Measurements from ENCODE around the gene RUFY4.

RUFY4 gene

DNA sequence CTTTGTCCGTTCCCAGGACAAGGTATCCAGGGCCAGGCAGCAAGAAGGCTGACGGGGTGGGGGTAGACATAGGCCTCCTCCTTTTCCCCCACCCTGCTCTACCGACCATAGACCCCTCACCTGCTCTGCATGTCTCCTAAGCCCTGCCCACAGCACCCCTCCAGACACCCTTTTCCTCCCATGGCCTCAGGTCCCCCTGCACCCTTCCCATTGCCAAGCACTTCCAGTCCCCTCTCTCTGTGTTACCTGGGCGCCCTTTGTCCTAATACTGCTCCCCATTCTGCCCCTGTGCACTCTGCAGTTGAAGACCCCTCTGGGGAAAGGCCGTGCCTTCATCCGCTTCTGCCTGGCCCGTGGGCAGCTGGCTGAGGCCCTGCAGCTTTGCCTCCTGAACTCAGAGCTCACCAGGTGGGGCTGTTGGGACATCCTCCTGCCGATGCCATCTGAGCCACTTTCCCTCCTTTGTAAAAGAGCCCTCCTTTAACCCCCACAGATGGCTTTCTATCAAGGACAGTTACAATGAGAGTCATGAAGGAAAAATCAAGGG, 3.5 kb downstream of the RUFY4 start:
- H3K27me3 ChIP-seq (ENCODE audit: control insufficient read depth in 2 of 2, insufficient read depth in 2 of 2, low read length in 2 of 2) = peaks cover 2 to 9% of the 10 kb centered on the region in 2 donors
- H3K4me3 ChIP-seq (ENCODE audit: low read length in 2 of 2) = no peak overlapping the region
- H3K4me1 ChIP-seq (ENCODE audit: control insufficient read depth in 2 of 2, insufficient read depth in 2 of 2, low read length in 2 of 2) = peaks cover 2% of the 10 kb centered on the region in 2 donors
- H3K9me3 ChIP-seq (ENCODE audit: control insufficient read depth in 2 of 2, low read length in 2 of 2) = no peaks in the 10 kb centered on the region
- H3K27ac ChIP-seq (ENCODE audit: low read depth in 2 of 2, low read length in 2 of 2) = no peak overlapping the region
- H3K9ac ChIP-seq (ENCODE audit: low read depth in 1 of 2, low read length in 2 of 2) = no peak overlapping the region
- H3K36me3 ChIP-seq (ENCODE audit: control insufficient read depth in 2 of 2, insufficient read depth in 2 of 2, low read length in 2 of 2) = no peaks in the 10 kb centered on the region

DNA sequence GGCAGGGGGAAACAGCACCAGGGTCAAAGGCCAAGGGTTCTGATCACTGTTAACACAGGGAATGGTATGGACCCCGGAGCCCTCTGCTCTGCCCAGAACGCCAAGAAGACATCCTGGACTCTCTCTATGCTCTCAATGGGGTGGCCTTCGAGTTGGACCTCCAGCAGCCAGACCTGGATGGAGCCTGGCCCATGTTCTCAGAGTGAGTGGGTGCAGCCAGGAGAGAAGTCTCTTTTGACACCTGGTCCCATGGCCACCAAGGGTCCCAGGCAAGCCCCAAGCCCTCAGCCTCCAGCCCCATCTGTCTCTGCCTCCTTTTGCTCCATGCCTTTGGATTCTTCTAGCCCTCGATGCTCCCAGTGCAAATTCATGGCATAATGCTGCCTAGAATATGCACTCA, 4.1 kb downstream of the RUFY4 start:
- H3K9me3 ChIP-seq (ENCODE audit: control insufficient read depth in 2 of 2, low read length in 2 of 2) = no peaks in the 10 kb centered on the region

DNA sequence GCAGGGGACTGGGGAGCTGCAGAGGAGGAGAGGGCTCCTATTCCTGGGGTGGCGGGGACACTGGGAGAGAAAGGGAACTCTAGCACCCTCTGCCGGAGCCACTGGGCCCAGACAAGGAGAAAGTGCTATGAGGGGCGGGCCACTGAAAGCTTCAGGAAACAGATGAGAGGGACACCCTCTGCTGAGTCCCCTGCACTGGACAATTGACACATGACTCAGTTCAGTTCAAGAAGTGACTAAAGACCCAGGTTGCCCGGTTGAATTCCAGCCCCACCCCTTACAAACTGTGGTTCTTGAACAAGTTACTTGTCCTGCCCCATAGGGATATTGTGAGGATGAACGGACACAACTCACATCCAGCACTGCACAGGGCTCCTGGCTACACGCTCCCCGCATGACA, 5.0 kb downstream of the RUFY4 start:
- Histone ChIP-seq H3K27ac (ENCODE audit: low read depth in 2 of 2, low read length in 2 of 2) (no peak overlapping the region), H3K9me3 (ENCODE audit: control insufficient read depth in 2 of 2, low read length in 2 of 2) (no peaks in the 10 kb centered on the region), H3K4me1 (ENCODE audit: control insufficient read depth in 2 of 2, insufficient read depth in 2 of 2, low read length in 2 of 2) (peaks cover 1 to 2% of the 10 kb centered on the region in 2 donors), H3K9ac (ENCODE audit: low read depth in 1 of 2, low read length in 2 of 2) (no peak overlapping the region), H3K36me3 (ENCODE audit: control insufficient read depth in 2 of 2, insufficient read depth in 2 of 2, low read length in 2 of 2) (no peaks in the 10 kb centered on the region), H3K27me3 (ENCODE audit: control insufficient read depth in 2 of 2, insufficient read depth in 2 of 2, low read length in 2 of 2) (peaks cover 0 to 2% of the 10 kb centered on the region in 2 donors), H3K4me3 (ENCODE audit: low read length in 2 of 2) (no peak overlapping the region)

More for the DNA sequence above, 4.1 kb downstream of the RUFY4 start:
- Histone ChIP-seq H3K27ac (ENCODE audit: low read depth in 2 of 2, low read length in 2 of 2) (no peak overlapping the region), H3K4me3 (ENCODE audit: low read length in 2 of 2) (no peak overlapping the region), H3K4me1 (ENCODE audit: control insufficient read depth in 2 of 2, insufficient read depth in 2 of 2, low read length in 2 of 2) (peaks cover 2% of the 10 kb centered on the region in 2 donors), H3K27me3 (ENCODE audit: control insufficient read depth in 2 of 2, insufficient read depth in 2 of 2, low read length in 2 of 2) (peaks cover 2 to 5% of the 10 kb centered on the region in 2 donors), H3K36me3 (ENCODE audit: control insufficient read depth in 2 of 2, insufficient read depth in 2 of 2, low read length in 2 of 2) (no peaks in the 10 kb centered on the region), H3K9ac (ENCODE audit: low read depth in 1 of 2, low read length in 2 of 2) (no peak overlapping the region)

GRCh38 chr2:218075975-218076811, 7.1 kb downstream of the RUFY4 start:
- Histone ChIP-seq H3K27ac (ENCODE audit: low read depth in 2 of 2, low read length in 2 of 2) (no peak overlapping the region), H3K27me3 (ENCODE audit: control insufficient read depth in 2 of 2, insufficient read depth in 2 of 2, low read length in 2 of 2) (peaks cover 0 to 2% of the 10 kb centered on the region in 2 donors), H3K4me1 (ENCODE audit: control insufficient read depth in 2 of 2, insufficient read depth in 2 of 2, low read length in 2 of 2) (no peaks in the 10 kb centered on the region), H3K36me3 (ENCODE audit: control insufficient read depth in 2 of 2, insufficient read depth in 2 of 2, low read length in 2 of 2) (no peaks in the 10 kb centered on the region), H3K9me3 (ENCODE audit: control insufficient read depth in 2 of 2, low read length in 2 of 2) (no peaks in the 10 kb centered on the region), H3K4me3 (ENCODE audit: low read length in 2 of 2) (no peak overlapping the region), H3K9ac (ENCODE audit: low read depth in 1 of 2, low read length in 2 of 2) (no peak overlapping the region)

DNA sequence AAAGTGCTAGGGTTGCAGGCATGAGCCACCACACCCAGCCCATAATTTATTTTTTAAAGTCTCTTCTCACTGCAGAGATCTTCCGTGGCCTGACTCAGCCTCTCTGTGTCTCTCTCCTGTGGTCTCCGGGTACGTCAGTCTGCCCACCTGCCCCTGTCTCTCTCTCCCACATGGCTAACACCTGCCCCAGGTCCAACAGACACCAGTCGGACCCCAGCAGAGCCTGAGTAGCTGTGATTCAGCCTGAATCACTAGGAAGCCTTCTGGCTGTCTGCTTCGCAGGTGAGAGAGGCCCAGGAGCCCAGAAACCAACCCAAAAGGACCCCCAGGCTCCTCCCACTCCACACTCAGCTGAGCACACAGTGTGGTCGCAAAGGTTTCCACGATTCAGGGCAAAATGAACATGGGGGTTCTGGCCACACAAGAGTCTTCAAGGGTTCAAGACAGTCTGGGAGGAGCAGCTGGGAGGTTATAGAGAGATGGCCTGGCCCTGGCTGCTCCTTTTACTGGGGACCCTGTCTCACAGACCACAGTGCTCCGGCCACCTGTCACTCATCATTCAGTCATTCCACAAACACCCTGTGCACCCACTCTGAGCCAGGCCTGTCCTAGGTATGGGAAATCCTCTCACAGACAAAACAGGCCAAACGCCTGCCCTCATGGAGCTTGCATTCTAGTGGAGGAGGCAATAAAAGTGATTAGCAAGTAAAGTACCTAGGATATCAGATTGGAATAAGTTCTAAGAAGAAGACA, 8.6 kb downstream of the RUFY4 start:
- H3K27ac ChIP-seq (ENCODE audit: low read depth in 2 of 2, low read length in 2 of 2) = no peak overlapping the region

DNA sequence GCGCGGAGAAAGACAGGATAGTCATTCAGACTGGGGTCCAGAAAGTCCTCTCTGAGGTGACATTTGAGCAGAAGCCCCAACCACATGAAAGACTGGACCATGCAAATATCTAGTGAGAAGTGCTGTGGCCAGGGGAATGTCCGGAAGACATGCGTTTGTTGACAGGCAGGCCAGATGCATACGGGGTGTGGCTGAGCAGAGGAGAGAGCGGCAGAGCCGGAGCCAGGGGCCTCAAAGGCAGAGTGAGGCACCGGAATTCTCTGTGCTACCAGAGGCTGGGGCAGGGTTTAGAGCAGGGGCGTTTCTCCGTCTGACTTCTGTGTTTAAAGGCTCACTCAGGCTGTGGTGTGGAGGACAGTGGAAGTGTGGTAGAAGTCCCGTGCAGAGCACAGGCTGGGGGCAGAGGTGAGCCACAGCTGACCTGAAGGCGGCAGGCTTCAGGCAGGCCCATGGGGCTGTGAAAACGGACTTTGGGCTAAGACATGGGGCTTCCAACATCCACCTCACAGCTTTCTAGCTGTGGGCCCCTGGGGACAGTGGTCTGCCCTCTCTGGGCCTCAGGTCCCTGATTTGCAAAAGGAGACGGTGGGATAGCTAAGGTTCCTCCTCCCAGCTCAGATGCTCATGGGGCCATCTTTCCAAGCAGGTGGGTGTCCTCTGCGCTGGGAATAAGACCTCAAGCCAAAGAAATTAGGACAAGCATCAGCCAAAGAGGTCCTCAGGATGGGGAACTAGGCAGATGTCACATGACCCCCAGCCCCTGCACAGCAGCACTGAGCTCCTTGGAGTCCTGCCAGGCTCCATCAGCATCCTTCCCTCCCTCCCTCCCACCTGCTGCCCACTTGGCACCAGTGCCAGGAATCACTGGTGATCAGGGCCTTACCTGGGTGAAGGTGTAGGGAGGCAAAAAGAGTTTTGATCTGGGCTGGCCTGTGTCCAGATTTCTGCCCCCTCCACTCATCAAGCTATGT, 11.2 kb downstream of the RUFY4 start:
- Histone ChIP-seq H3K4me3 (ENCODE audit: low read length in 2 of 2) (no peak overlapping the region), H3K36me3 (ENCODE audit: control insufficient read depth in 2 of 2, insufficient read depth in 2 of 2, low read length in 2 of 2) (no peaks in the 10 kb centered on the region), H3K27ac (ENCODE audit: low read depth in 2 of 2, low read length in 2 of 2) (no peak overlapping the region), H3K4me1 (ENCODE audit: control insufficient read depth in 2 of 2, insufficient read depth in 2 of 2, low read length in 2 of 2) (no peaks in the 10 kb centered on the region), H3K9me3 (ENCODE audit: control insufficient read depth in 2 of 2, low read length in 2 of 2) (no peaks in the 10 kb centered on the region), H3K27me3 (ENCODE audit: control insufficient read depth in 2 of 2, insufficient read depth in 2 of 2, low read length in 2 of 2) (peaks cover 0 to 2% of the 10 kb centered on the region in 2 donors), H3K9ac (ENCODE audit: low read depth in 1 of 2, low read length in 2 of 2) (no peak overlapping the region)

More for the DNA sequence above, 8.6 kb downstream of the RUFY4 start:
- no peaks in the 10 kb centered on the region for H3K9me3 ChIP-seq (ENCODE audit: control insufficient read depth in 2 of 2, low read length in 2 of 2)
- no peaks in the 10 kb centered on the region for H3K4me1 ChIP-seq (ENCODE audit: control insufficient read depth in 2 of 2, insufficient read depth in 2 of 2, low read length in 2 of 2)
- H3K9ac ChIP-seq (ENCODE audit: low read depth in 1 of 2, low read length in 2 of 2) = no peak overlapping the region
- H3K4me3 ChIP-seq (ENCODE audit: low read length in 2 of 2) = no peak overlapping the region
- H3K27me3 ChIP-seq (ENCODE audit: control insufficient read depth in 2 of 2, insufficient read depth in 2 of 2, low read length in 2 of 2) = no peaks in the 10 kb centered on the region
- no peaks in the 10 kb centered on the region for H3K36me3 ChIP-seq (ENCODE audit: control insufficient read depth in 2 of 2, insufficient read depth in 2 of 2, low read length in 2 of 2)

- Histone ChIP-seq H3K9ac (ENCODE audit: low read depth in 1 of 2, low read length in 2 of 2) (no peak overlapping the region), H3K9me3 (ENCODE audit: control insufficient read depth in 2 of 2, low read length in 2 of 2) (no peaks in the 10 kb centered on the region), H3K27ac (ENCODE audit: low read depth in 2 of 2, low read length in 2 of 2) (no peak overlapping the region), H3K4me1 (ENCODE audit: control insufficient read depth in 2 of 2, insufficient read depth in 2 of 2, low read length in 2 of 2) (no peaks in the 10 kb centered on the region), H3K4me3 (ENCODE audit: low read length in 2 of 2) (no peak overlapping the region), H3K27me3 (ENCODE audit: control insufficient read depth in 2 of 2, insufficient read depth in 2 of 2, low read length in 2 of 2) (peaks cover 0 to 2% of the 10 kb centered on the region in 2 donors), H3K36me3 (ENCODE audit: control insufficient read depth in 2 of 2, insufficient read depth in 2 of 2, low read length in 2 of 2) (no peaks in the 10 kb centered on the region)
Measured at GRCh38 chr2:218081063-218081462, 12.0 kb downstream of the RUFY4 start.

DNA sequence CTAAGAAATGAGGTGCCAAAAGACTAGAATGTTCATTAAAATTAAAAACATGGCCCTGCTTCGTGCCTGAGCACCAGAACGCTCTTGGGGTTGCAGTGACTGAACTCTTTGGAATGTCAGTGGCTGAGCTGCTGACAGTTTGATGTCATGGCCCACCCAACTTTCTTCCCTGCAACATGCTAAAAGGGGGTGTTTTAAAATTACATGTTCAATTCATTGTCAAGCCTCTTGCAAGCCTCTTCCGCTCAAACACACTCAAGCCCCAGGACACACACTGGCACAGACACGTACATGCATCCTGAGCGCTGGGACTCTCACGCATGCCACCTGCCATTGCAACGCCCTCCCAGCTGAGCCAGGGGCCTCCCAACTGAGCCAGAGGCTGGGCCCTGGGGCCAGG, 12.6 kb downstream of the RUFY4 start:
- Histone ChIP-seq H3K27ac (ENCODE audit: low read depth in 2 of 2, low read length in 2 of 2) (no peak overlapping the region), H3K9ac (ENCODE audit: low read depth in 1 of 2, low read length in 2 of 2) (no peak overlapping the region), H3K4me3 (ENCODE audit: low read length in 2 of 2) (no peak overlapping the region), H3K36me3 (ENCODE audit: control insufficient read depth in 2 of 2, insufficient read depth in 2 of 2, low read length in 2 of 2) (no peaks in the 10 kb centered on the region), H3K27me3 (ENCODE audit: control insufficient read depth in 2 of 2, insufficient read depth in 2 of 2, low read length in 2 of 2) (peaks cover 0 to 2% of the 10 kb centered on the region in 2 donors), H3K9me3 (ENCODE audit: control insufficient read depth in 2 of 2, low read length in 2 of 2) (peaks cover 0 to 5% of the 10 kb centered on the region in 2 donors), H3K4me1 (ENCODE audit: control insufficient read depth in 2 of 2, insufficient read depth in 2 of 2, low read length in 2 of 2) (no peaks in the 10 kb centered on the region)

- Histone ChIP-seq H3K36me3 (ENCODE audit: control insufficient read depth in 2 of 2, insufficient read depth in 2 of 2, low read length in 2 of 2) (no peaks in the 10 kb centered on the region), H3K4me1 (ENCODE audit: control insufficient read depth in 2 of 2, insufficient read depth in 2 of 2, low read length in 2 of 2) (no peaks in the 10 kb centered on the region), H3K27me3 (ENCODE audit: control insufficient read depth in 2 of 2, insufficient read depth in 2 of 2, low read length in 2 of 2) (peaks cover 0 to 2% of the 10 kb centered on the region in 2 donors), H3K27ac (ENCODE audit: low read depth in 2 of 2, low read length in 2 of 2) (no peak overlapping the region), H3K9me3 (ENCODE audit: control insufficient read depth in 2 of 2, low read length in 2 of 2) (peaks cover 0 to 5% of the 10 kb centered on the region in 2 donors), H3K4me3 (ENCODE audit: low read length in 2 of 2) (no peak overlapping the region), H3K9ac (ENCODE audit: low read depth in 1 of 2, low read length in 2 of 2) (no peak overlapping the region)
Measured at GRCh38 chr2:218082586-218083351, 13.7 kb downstream of the RUFY4 start.
